Activated T-cell treated with anti-CD3 and anti-CD28 coated beads for 4 hours (primary cell): ENCODE results near the gene TSPAN4.

ENCODE experiments used
- DNase-seq: peaks from one replicate; pipeline ENCODE4 v3.0.0-alpha.2; 2020

TSPAN4 gene

DNA sequence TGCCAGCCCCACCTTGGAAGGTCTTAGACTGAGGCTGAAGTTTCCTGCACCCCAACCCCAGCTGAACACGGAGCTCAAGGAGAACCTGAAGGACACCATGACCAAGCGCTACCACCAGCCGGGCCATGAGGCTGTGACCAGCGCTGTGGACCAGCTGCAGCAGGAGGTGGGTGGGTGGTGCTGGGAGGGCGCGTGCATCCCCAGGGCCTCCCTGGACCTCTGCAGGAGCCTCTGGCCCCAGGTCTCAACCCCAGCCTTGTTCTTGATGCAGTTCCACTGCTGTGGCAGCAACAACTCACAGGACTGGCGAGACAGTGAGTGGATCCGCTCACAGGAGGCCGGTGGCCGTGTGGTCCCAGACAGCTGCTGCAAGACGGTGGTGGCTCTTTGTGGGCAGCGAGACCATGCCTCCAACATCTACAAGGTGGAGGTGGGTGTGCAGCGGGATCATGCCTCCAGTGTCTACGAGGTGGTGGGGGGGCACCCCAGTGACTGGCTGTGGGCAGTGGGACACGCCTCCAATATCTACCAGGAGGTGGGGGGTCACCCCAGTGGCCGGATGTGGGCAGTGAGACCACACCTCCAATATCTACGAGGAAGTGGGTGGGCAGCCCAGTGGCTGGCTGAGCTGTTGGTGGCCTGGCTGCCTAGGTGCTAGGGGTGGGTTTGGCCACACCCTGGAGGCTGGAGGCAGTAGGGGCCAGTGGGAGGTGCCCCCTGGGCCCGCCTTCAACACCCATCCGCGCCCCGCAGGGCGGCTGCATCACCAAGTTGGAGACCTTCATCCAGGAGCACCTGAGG, 5.3 kb upstream of the TSPAN4 start:
- no peak for DNase-seq

DNA sequence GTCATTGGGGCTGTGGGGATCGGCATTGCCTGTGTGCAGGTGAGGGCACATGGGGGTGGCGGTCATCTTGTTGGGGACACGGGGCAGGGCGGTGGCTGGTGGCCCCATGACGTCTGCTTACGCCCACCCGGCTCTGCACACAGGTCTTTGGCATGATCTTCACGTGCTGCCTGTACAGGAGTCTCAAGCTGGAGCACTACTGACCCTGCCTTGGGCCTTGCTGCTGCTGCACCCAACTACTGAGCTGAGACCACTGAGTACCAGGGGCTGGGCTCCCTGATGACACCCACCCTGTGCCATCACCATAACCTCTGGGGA, 4.7 kb upstream of the TSPAN4 start:
- DNase-seq: no peak

DNA sequence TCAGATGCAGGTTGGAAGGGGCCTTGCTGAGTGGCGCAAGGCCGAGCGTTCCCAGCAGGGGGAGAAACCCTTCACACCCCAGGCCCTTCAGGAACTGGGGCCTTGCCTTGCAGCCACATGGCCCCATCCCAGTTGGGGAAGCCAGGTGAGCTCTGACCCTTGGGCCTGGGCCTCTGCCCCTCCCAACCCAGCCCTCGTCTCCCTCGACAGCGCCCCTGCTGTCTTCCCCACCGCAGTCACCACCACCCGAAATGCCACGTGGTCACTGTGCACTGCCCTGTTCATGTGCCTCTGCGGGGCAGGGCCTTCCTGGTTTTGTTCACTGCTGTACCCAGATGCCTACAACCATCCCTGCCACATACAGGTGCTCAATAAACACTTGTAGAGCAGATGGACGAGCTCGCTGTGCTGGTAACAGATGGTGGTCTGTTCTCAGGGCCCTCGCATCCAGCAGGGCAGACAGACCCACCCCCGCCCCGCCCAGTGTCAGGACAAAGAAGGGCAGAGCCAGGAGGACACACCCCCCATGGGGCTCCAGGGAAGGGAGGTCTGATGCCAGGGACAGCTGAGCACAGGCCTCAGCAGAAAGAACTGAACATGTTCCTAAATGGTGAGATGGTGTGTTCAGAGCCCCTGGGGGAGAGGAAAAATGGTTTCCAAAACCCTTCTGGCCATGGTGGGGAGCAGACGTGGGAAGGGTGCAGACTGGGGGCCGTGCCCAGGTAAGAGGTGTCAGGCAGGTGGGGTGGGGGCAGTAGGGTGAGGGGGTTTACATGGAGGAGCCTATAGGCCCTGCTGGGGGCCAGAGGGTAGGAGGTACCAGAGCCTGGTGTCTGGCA, 4.0 kb upstream of the TSPAN4 start:
- DNase-seq: no peak

DNA sequence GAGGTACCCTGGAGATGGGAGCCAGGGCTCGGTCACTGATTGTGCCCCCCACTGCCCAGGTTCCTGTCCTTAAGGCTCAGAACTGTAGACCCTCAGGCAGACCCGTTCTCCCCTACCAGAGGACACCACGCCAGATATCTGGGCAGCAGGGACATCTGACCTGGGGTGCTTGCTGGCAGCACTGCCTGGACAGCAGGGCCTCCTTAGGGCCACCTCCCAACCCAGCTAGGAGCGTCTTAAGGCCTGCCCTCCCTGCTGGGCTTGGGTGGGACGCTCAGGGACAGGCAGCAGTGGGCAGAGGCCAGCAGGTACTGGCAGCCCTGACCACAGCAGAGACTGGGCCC, 3.4 kb upstream of the TSPAN4 start:
- DNase-seq: no peak

- no peak for DNase-seq
These were observed 2.6 kb upstream of the TSPAN4 start for GRCh38 chr11:839875-840617.

- no peak for DNase-seq
These were observed 677 bp upstream of the TSPAN4 start for GRCh38 chr11:841981-842369.

DNA sequence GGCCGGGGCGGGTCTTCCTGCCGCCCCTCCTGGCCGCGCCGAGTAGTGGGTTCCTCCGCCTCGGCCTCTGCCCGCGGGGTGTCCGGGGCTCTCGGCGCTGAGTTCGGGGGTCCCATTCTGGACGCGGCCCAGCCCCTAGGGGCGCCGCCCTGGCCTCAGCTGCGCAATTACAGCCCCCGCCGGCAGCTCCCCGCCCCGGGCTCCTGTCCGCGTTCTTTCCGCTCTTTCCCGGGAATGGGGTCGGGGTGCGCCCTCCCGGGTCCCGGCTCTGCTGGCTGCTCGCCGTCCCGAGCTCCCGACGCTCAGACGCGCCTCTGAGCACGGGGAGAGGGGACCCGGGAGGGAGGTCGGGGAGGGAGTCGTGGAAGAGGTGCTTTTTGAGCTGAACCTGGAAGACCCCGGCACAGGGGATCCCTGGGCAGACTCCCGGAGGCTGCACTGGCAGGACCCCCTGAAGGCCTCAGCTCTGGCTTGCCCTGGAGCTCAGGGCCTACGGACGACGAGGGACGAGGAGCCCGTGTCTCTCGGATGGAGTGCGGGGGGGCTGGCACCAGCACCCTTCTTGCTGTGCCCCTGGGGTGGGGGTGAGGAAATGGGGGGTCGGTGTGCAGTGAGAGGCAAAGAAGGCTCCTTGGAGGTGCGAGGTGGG, 558 bp downstream of the TSPAN4 start:
- no peak for DNase-seq

GRCh38 chr11:843818-844692, 1.4 kb downstream of the TSPAN4 start:
- no peak for DNase-seq

- DNase-seq: no peak
These were observed 2.3 kb downstream of the TSPAN4 start for GRCh38 chr11:844693-845644.

DNA sequence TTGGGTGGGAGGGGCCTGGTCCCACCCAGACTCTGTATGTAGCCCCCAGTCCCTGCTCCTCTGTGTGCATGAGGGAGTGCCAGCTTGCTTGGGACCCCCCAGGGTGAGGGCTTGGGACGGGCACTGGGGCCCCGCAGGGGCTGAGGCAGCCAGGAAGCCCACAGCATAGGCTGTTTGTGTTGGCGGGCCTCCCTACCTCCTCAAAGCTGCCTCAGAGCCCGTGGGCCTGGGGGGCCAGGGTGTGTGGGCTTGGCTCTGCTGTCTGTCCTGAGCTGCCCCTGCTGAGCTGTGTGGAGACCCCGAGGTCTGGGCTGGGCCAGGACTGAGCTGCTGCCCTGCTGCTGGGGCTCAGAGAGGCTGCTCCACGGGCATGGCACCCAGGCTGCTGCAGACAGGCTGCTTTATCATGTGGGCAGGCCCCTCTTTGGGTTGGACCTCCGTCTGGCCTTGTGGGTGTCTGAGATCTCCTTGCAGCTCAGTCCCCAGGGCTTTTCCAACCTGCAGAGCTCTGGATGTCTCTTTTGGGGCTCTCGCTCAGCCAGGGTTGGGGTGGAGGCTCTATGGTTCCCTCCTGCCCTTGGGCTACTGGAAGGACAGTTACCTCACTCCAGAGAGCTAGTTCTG, 3.3 kb downstream of the TSPAN4 start:
- no peak for DNase-seq

GRCh38 chr11:846496-847098, 3.9 kb downstream of the TSPAN4 start:
- no peak for DNase-seq

DNA sequence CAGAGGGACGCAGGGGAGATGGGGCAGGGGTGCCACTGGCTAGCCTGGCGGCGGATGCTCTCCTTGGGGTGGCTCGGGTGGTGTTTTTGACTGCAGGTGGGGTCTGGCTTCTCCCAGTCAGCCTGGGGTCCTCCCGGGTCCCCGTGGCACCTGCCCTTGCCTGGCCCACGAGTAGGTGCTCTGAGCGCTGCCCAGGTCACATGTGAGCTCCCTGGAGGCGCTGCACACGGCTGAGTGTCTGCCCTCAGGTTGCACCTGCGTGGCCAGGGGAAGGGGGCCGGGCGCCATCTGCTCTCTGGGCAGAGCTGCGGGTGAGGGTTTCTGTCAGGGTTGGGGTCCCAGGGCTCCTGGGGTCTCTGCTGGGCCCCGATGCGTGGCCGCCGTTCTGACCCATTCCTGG, 5.2 kb downstream of the TSPAN4 start:
- DNase-seq: no peak

DNA sequence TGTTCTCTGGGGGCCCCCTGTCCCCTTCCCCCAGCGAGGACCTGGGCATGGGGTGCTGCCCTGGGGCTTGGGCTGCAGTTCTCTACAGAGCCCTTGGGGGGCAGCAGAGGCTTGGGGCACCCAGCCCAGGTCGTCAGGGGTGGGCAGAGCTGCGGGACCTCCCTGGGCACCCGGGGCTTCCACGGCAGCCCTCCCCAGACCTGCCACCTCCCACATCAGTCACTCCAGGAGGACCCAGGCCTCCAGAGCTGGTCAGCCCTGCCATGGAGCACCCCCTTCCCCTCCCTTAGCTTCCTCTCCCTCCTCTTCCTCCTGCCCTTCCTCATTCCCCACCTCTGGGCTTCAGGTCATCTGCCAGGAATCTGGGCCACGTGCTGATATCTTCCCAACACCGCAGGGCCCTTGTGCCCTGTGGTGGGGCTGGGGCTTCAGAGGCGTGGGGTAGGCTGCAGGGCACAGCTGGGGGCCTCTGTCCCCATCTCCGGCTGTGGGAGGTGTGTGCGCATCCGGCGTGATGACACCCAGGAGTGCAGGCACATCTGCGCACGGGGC, 5.8 kb downstream of the TSPAN4 start:
- DNase-seq: peak; percentile 56

- no peak for DNase-seq
These were observed 6.6 kb downstream of the TSPAN4 start for GRCh38 chr11:849104-849824.

GRCh38 chr11:849951-850774, 7.5 kb downstream of the TSPAN4 start:
- no peak for DNase-seq

- DNase-seq: no peak
These were observed 8.4 kb downstream of the TSPAN4 start for GRCh38 chr11:850775-851763.

GRCh38 chr11:852762-853161, 10.1 kb downstream of the TSPAN4 start:
- no peak for DNase-seq
